CD4-positive, alpha-beta T cell treated with Interleukin-15 for 1 hour (primary cell): ENCODE results near the gene CDKAL1.
"Not testable (repeated sequence)": the region's sequence is repeated elsewhere in the genome, so short reads cannot be mapped to it uniquely, and the experiment has no call there.

Experiments
- DNase-seq: peaks from one replicate; pipeline ENCODE4 v3.0.0-alpha.2; 2020

Gene CDKAL1

GRCh38 chr6:21230536-21230935 lies 696.3 kb downstream of the CDKAL1 start:
- no peak for DNase-seq

DNA sequence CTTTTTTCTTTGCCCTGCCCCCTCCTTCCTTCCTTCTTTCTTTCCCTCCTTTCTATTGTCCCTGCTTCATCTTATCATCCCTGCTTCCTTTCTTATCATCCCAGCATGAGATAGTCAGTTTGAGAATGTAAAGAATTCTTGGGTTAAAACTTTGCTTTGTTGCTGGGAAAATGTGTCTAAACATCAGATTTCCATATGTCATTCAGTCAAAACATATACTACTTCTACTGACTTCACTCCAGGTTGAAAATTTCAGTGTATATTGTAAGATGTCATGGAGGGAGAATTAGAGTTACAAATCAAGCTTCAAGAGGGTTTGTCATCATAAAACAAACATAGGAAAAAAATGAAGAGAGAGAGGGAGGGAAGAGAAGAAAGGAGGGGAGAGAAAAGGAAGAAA lies 700.9 kb downstream of the CDKAL1 start:
- no peak for DNase-seq

DNA sequence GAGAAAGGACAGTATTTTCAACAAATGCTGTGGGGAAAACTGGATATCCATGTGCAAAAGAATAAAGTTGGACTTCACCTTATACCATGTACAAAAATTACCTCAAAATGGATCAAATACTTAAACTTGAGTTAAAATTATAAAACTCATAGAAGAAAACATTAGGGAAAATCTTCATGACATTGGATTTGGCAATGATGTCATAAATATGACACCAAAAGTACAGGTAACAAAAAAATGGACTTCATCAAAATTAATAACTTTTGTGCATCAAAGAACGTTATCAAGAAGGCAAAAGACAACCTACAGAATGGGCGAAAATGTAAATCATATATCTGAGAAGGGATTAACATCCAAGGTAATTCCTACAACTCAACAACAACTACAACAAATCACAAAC lies 704.0 kb downstream of the CDKAL1 start:
- DNase-seq: no peak

GRCh38 chr6:21240709-21241108 lies 706.5 kb downstream of the CDKAL1 start:
- no peak for DNase-seq

GRCh38 chr6:21241231-21242130 lies 707.2 kb downstream of the CDKAL1 start:
- DNase-seq: no peak

GRCh38 chr6:21244897-21245470 lies 710.7 kb downstream of the CDKAL1 start:
- DNase-seq: no peak

- DNase-seq: no peak
Measured at GRCh38 chr6:21245488-21245887, 711.2 kb downstream of the CDKAL1 start.

GRCh38 chr6:21246075-21246474 lies 711.8 kb downstream of the CDKAL1 start:
- no peak for DNase-seq

GRCh38 chr6:21254460-21254859 lies 720.2 kb downstream of the CDKAL1 start:
- not testable (repeated sequence) for DNase-seq

DNA sequence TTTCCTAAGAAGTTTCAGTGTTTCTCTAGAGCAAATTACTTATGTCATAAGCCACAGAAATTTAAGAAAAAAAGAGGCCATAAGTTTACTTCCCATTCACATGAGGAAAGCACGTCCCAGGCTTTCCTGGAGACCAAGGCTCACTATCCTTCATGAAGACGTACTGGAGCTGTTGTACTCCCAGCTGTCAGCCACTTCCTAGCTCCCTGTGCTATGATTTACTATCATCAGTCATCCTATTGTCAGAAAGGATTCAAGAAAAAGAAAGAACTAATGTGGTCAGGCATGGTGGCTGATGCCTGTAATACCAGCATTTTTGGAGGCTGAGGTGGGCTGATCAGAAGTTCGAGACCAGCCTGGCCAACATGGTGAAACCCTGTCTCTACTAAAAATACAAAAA lies 721.9 kb downstream of the CDKAL1 start:
- no peak for DNase-seq

DNA sequence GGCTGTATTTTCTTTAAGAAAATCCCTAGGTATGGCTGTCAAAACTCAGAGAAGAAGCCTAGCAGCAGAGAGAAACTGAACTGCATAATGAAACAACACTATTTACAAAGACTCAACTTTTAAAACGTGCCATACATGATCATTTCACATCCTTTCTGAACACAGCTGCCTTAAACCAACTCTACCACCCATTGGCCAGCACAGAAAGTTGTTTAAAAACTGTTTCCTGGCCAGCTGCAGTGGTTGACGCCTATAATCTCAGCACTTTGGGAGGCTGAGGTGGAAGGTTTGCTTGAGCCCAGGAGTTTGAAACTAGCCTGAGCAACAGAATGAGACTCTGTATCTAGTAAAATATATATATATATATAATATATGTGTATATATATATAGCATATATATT lies 722.9 kb downstream of the CDKAL1 start:
- no peak for DNase-seq

- DNase-seq: no peak
Measured at GRCh38 chr6:21258665-21259064, 724.4 kb downstream of the CDKAL1 start.

DNA sequence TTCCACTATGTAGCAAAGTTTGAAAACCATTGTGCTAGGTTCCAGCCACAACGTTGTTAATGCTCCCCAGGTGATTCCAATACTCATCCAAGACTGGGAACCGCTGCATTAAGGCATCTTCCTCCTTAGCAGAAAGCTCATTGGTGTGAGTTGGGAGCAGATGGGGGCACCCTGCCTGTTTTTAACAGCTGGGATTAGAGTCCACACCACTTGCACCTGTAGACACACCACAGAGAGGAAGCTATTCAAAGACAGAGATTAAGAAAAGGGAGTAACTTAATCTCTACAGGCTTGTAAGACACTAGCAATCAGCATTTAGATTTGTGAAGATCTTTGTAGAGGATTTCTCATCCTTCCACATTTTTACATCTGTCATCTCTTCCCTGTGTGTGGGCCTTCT lies 725.4 kb downstream of the CDKAL1 start:
- no peak for DNase-seq

GRCh38 chr6:21262504-21262903 lies 728.2 kb downstream of the CDKAL1 start:
- DNase-seq: no peak

GRCh38 chr6:21263531-21264287 lies 729.5 kb downstream of the CDKAL1 start:
- no peak for DNase-seq

DNA sequence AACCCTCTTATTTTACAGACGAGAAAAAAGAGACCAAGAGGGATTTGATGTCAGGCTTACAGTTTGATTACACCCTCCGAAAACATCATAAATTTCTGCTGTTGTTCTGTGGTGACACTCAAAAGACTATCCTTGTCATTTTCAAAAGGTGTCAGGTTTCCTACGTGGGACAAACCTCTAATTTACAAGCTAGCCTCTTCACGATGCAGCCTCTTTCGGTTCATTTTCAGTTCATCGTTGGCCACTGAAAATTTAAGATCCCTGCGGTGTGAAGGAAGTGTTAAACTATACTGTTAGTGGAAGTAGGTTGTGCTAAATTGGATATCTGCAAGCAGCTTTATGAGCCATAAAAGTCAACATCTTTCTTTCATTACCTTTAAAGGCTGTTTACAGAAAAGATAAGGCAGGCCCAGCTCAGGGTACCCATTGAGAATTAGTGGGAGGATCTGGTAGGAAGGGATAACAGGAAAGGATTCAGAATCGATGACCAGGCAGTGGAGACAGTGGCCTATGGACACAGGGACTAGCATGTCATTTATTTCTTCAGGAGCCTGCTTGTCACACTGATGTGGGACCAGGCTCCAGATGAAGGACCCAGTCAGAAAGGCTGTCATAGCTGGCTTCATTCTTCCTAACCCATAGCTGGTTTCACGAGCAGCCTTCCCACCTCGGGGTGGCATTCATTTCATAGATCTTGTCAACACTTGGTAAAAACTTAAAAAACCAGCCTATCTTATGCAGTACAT lies 730.2 kb downstream of the CDKAL1 start:
- DNase-seq: no peak

DNA sequence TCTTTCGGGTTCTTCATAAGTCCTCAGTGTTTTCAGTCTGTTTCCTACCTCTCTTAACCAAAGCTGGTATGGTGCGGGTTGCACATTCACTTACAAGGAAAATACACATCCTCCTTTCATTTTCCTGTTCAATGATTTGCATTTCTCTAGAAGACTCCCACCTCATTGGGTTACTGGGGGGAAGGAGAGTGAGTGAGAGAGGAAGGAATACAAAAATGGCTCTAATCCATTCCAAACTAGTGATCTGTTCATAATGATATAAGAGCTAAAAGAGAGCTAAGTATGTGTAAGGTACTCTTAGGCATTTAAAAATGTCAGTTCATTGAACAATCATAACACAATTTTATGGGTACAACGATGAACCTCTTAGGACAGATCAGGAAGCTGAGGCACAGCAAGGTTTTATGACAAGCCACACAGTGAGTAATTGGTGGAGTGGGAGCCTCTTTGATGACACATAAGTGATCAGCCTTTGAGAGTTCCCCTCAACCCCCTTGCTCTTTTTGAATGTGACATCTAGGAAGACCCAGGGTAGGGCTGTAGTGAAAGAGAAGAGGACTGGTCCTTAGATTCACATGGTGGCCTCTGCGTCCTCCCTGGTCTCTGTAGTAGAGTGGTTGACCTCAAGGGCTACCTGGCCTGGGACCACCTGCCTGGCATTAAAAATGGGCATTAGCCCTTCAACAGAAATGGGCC lies 730.9 kb downstream of the CDKAL1 start:
- no peak for DNase-seq

DNA sequence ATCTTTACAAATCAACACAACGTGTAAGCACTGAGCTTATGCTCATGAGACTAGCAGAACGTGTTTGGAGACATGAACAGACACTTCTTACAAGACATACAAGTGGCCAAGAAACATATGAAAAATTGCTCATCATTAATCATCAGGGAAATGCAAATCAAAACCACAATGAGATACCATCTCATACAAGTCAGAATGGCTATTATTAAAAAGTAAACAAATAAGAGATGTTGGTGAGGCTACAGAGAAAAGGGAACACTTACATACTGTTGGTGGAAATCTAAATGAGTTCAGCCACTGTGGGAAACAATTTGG lies 731.4 kb downstream of the CDKAL1 start:
- DNase-seq: no peak

DNA sequence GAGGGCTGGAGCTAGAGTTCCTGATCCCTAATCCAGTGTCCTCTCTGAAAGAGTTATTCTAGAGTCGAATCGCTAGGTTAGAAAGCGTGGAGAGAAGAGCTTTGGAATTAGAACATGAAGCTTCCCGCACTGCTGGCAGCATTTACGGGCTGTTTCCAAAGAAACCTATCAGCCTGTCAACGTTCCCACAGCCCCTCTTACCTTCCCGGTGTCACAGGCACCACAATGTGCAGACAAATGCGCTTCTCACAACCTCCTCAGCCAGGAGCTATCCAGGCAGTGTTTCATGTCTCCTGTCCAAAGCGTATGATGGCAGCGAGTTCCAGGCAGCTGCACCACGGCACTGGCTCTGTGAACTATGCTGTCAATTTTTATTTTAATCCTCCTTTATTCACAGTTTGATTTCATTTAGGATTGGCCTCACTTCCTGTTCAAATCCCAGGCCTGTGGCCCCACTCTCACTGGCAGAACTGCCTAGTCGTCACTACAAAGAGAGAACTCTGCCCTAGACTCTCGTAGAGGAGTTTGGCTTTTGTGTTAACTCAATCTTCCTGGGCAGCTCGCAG lies 736.5 kb downstream of the CDKAL1 start:
- no peak for DNase-seq

- DNase-seq: no peak
Measured at GRCh38 chr6:21271428-21272155, 737.3 kb downstream of the CDKAL1 start.

GRCh38 chr6:21273451-21273850 lies 739.2 kb downstream of the CDKAL1 start:
- DNase-seq: no peak

- no peak for DNase-seq
Measured at GRCh38 chr6:21274851-21275250, 740.6 kb downstream of the CDKAL1 start.
